ENCODE measurements around the gene PRDM12.

- TF ChIP-seq CTCF (IDR thresholded peaks at IDR 0.05; ENCODE audit: low read depth, low read length) (no peak), MAX (IDR thresholded peaks at IDR 0.05; ENCODE audit: low read depth, low read length) (no peak), POLR2A (IDR thresholded peaks at IDR 0.05; ENCODE audit: extremely low read depth, insufficient read length) (no peak)
These were observed 21.5 kb upstream of the PRDM12 start for GRCh38 chr9:130642926-130643325.

All from NB4 (cell line).